HuH-7.5 (cell line): Measurements from ENCODE around the gene EHMT1.
"Not testable (repeated sequence)": the region's sequence is repeated elsewhere in the genome, so short reads cannot be mapped to it uniquely, and the experiment has no call there.

Source experiments
- DNase-seq: peaks from one replicate; pipeline ENCODE4 v3.0.0; 2011; ENCODE audit warnings: low spot score

The EHMT1 gene

GRCh38 chr9:137615387-137615871 lies 3.4 kb upstream of the EHMT1 start:
- DNase-seq: no peak

- DNase-seq: peak; percentile 71
Observed at GRCh38 chr9:137619240-137620047, 639 bp downstream of the EHMT1 start.

- no peak for DNase-seq
Observed at GRCh38 chr9:137620048-137620405, 1.2 kb downstream of the EHMT1 start.

GRCh38 chr9:137620581-137620980 lies 1.8 kb downstream of the EHMT1 start:
- no peak for DNase-seq

GRCh38 chr9:137621131-137621757 lies 2.4 kb downstream of the EHMT1 start:
- DNase-seq: no peak

- not testable (repeated sequence) for DNase-seq
Observed at GRCh38 chr9:137622211-137622610, 3.4 kb downstream of the EHMT1 start.

GRCh38 chr9:137626464-137626863 lies 7.7 kb downstream of the EHMT1 start:
- no peak for DNase-seq

- DNase-seq: not testable (repeated sequence)
Observed at GRCh38 chr9:137627406-137627805, 8.6 kb downstream of the EHMT1 start.

- no peak for DNase-seq
Observed at GRCh38 chr9:137630126-137630525, 11.3 kb downstream of the EHMT1 start.

GRCh38 chr9:137630679-137631078 lies 11.9 kb downstream of the EHMT1 start:
- DNase-seq: no peak

GRCh38 chr9:137631345-137632229 lies 12.8 kb downstream of the EHMT1 start:
- no peak for DNase-seq

- DNase-seq: no peak
Observed at GRCh38 chr9:137632230-137633161, 13.7 kb downstream of the EHMT1 start.

GRCh38 chr9:137634016-137634415 lies 15.2 kb downstream of the EHMT1 start:
- no peak for DNase-seq

- DNase-seq: no peak
Observed at GRCh38 chr9:137638680-137639079, 19.9 kb downstream of the EHMT1 start.

GRCh38 chr9:137639303-137640051 lies 20.7 kb downstream of the EHMT1 start:
- DNase-seq: no peak

GRCh38 chr9:137640862-137641261 lies 22.1 kb downstream of the EHMT1 start:
- DNase-seq: no peak

- DNase-seq: no peak
Observed at GRCh38 chr9:137642118-137642601, 23.4 kb downstream of the EHMT1 start.

- DNase-seq: no peak
Observed at GRCh38 chr9:137642892-137643291, 24.1 kb downstream of the EHMT1 start.

GRCh38 chr9:137643921-137644320 lies 25.1 kb downstream of the EHMT1 start:
- no peak for DNase-seq

GRCh38 chr9:137645211-137645610 lies 26.4 kb downstream of the EHMT1 start:
- DNase-seq: no peak
